Measurements from ENCODE around the gene LRP2. TPM values are rescaled to one million over a fixed set of nuclear protein-coding genes. Genes with fewer than 3 reads are reported as not detected.
"Not testable (repeated sequence)": the region's sequence is repeated elsewhere in the genome, so short reads cannot be mapped to it uniquely, and the experiment has no call there.

LRP2 gene
- total RNA-seq, 2 donors from 2014 or later: 0.05 TPM; not detected in 1

DNA sequence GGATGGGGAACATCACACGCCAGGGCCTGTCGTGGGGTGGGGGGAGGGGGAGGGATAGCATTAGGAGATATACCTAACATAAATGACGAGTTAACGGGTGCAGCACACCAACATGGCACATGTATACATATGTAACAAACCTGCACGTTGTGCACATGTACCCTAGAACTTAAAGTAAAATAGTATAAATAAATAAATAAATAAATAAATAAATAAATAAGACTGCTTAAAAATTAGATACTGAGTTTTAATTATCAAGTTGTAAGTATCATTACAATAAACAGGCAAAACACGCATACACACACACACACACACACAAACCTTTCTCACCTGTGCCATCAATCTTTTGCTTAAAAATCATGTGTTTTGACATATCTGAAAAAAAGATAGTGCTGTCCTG lies 91.8 kb downstream of the LRP2 start:
- not testable (repeated sequence) for ATAC-seq; DNase-seq (ENCODE audit: low spot score); H3K4me1 Mint-ChIP-seq (ENCODE audit: low read depth in 2 of 2); H3K27ac Mint-ChIP-seq; H3K36me3 Mint-ChIP-seq; H3K4me3 Mint-ChIP-seq; H3K9me3 Mint-ChIP-seq
- peaks cover 11 to 22% of the 10 kb centered on the region in 2 donors for H3K27me3 Mint-ChIP-seq

DNA sequence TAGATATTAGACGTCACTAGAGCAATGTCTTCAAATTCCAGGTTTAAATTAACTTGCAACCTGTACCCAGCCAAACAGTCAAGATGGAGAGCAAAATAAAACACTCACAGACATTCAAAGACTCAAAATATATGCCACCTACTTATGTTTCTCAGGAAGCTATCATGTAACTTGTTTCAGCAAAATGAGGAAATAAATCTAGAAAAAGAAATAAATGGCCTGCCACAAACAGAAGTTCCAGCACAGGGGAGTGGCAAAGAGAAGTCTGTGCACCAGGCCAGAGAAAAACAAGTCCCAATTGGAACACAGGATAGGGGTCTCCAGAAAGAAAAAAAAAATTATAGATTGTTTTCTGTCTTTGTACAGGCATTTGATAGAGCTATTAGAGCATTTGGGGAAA lies 96.7 kb downstream of the LRP2 start:
- Mint-ChIP-seq H3K27ac (no peak overlapping the region), H3K4me3 (no peak overlapping the region), H3K4me1 (ENCODE audit: low read depth in 2 of 2) (no peaks in the 10 kb centered on the region), H3K27me3 (peaks cover 7 to 13% of the 10 kb centered on the region in 2 donors), H3K36me3 (no peaks in the 10 kb centered on the region), H3K9me3 (peaks cover 4% of the 10 kb centered on the region)
- DNase-seq (ENCODE audit: low spot score) (no peak), ATAC-seq (no peak)

DNA sequence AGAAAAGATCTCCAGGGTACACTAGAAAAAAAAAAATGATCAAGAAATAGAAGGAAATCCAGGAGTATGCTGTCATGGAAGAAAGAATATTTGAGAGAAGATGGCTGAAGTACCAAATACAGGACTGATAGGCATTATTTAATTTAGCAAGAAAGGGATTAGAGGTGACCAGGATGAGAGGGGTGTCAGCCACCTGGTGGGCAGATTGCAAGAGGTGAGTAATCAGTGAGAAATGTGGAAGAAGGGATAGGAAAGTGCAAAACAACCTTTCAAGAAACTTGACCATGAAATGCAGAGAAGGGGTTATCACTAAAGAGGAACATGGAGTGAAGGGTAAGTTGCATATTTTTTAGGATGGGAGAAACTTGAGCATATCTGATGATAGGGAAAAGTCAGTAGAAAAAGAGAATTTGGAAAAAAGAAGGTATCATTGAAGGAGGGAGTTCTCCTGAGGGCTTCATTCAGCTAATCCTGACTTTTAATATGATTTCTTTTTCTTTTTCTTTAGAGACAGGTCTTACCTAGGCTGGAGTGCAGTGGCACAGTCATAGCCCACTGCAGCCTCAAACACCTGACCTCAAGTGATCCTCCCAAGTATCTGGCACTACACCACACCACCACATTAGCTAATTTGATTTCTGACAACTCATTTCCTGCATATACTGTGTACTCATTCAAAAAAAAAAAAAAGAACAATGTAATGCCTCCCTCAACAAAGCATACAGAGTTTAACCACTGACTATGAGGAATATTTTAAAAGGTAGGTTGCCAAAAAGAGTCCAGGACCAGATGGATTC lies 101.3 kb downstream of the LRP2 start:
- ATAC-seq (no peak), DNase-seq (ENCODE audit: low spot score) (no peak)
- H3K4me1 Mint-ChIP-seq (ENCODE audit: low read depth in 2 of 2): no peaks in the 10 kb centered on the region
- no peaks in the 10 kb centered on the region for H3K36me3 Mint-ChIP-seq
- H3K27me3 Mint-ChIP-seq: peaks cover 11 to 16% of the 10 kb centered on the region in 2 donors
- H3K4me3 Mint-ChIP-seq: no peak overlapping the region
- peaks cover 4% of the 10 kb centered on the region for H3K9me3 Mint-ChIP-seq
- no peak overlapping the region for H3K27ac Mint-ChIP-seq

DNA sequence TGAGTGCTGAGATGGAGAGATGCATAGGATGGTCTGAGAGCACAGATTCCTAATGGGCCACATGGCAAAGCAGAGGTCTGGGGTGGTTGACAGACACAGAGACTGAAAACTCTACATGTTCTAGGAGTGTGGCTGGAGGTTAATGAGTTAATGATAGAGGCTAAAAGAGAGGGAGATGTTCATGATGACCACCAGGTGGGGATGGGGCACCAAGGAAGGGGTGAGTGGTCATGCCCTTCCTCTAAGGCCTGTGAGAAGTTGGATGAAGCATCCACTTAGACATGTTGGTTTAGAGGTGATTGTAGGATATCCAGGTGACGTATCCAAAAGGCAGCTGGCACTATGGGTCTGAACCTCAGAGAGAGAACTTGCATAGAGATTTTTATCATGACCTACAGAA lies 102.1 kb downstream of the LRP2 start:
- peaks cover 4% of the 10 kb centered on the region for H3K9me3 Mint-ChIP-seq
- ATAC-seq: no peak
- peaks cover 11 to 16% of the 10 kb centered on the region in 2 donors for H3K27me3 Mint-ChIP-seq
- no peak for DNase-seq (ENCODE audit: low spot score)
- H3K4me1 Mint-ChIP-seq (ENCODE audit: low read depth in 2 of 2): no peaks in the 10 kb centered on the region
- H3K27ac Mint-ChIP-seq: no peak overlapping the region
- H3K4me3 Mint-ChIP-seq: no peak overlapping the region
- no peaks in the 10 kb centered on the region for H3K36me3 Mint-ChIP-seq

DNA sequence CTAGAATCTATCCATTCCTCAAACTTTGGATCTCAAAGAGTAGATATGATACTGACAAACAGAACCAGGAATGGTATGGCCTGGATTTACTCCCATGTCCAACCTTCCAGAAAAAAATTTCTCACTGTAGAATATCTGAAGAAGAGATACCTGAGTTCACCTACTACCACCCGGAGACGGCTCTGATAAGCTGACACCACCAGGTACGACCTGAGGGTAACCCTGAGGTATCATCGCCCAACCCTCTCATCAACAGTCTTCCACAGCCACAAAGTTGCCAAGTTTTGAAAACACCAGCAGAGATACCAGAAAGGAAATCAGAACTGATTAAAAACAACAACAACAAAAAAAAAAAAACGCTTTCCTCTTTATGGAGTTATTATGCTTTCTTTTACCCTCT lies 102.9 kb downstream of the LRP2 start:
- Mint-ChIP-seq H3K27me3 (peaks cover 11 to 16% of the 10 kb centered on the region in 2 donors), H3K4me3 (no peak overlapping the region), H3K36me3 (no peaks in the 10 kb centered on the region), H3K4me1 (ENCODE audit: low read depth in 2 of 2) (no peaks in the 10 kb centered on the region), H3K9me3 (peaks cover 4% of the 10 kb centered on the region), H3K27ac (no peak overlapping the region)
- ATAC-seq (no peak), DNase-seq (ENCODE audit: low spot score) (no peak)

DNA sequence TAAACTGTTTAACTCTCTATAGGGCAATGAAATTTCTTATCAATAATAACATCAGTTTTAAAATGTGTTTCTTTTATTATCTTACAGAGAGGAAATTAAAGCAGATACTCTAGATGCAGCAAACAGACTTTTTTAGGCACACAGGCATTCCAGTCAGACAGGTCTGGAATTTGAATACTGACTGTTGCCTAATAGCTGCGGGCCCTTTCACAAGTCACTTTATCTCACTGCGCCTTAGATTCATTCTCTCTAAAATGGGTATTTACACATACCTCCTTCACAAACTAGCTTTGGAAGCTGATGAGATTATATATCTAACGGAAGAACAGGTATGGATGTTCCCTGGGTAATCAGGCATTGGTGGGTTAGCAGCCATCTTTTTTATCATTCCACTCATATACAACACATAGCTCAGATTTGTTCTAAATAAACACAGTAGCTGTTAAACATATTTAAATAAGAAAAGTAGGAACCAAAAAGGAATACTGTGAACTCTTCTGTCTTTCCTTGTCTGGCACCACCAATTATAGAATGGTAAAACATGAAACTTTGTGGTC lies 104.2 kb downstream of the LRP2 start:
- Mint-ChIP-seq H3K4me1 (ENCODE audit: low read depth in 2 of 2) (no peaks in the 10 kb centered on the region), H3K27ac (no peak overlapping the region), H3K9me3 (peaks cover 4% of the 10 kb centered on the region), H3K4me3 (no peak overlapping the region), H3K27me3 (peaks cover 11 to 16% of the 10 kb centered on the region in 2 donors), H3K36me3 (no peaks in the 10 kb centered on the region)
- DNase-seq (ENCODE audit: low spot score) (no peak), ATAC-seq (no peak)

DNA sequence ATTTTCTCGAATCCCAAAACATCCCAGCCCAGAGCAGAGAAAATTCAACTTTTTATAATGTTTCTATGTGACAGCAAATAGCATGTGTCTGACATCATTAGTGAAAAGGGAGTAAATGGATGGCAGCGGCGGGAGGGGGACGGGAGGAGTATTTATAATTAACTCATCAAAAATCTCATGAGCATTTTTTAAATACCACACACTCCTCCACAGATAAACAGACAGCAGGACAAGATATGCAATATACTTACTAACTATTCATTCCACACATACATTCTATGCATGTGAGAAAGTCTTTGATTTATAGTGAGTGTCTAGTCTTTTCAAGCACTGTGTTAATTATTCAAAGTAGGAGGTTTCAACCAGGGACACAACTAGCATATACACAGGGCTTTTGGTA lies 107.6 kb downstream of the LRP2 start:
- no peak overlapping the region for H3K4me3 Mint-ChIP-seq
- H3K27ac Mint-ChIP-seq: no peak overlapping the region
- no peak for DNase-seq (ENCODE audit: low spot score)
- ATAC-seq: no peak
- H3K36me3 Mint-ChIP-seq: no peaks in the 10 kb centered on the region
- H3K4me1 Mint-ChIP-seq (ENCODE audit: low read depth in 2 of 2): no peaks in the 10 kb centered on the region
- H3K27me3 Mint-ChIP-seq: peaks cover 3% of the 10 kb centered on the region in 2 donors
- H3K9me3 Mint-ChIP-seq: no peaks in the 10 kb centered on the region

DNA sequence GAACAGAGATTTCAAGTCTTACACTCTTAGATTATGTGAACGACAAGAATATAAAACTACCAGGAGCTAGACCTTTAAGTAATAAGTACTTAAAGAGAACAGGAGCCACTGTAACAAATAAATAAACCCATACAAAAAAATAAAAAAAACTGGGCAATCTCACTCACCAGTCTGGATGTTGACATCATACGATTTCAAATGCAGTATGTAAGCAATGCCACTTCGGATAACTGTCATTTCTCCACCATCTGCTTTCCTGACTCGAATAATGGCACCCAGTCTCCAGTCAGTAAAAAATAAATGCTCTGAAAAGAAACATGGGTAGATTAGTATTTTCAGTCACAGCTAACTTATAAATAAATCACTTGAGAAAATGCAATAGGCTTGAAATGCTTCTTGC lies 115.1 kb downstream of the LRP2 start:
- no peak for DNase-seq (ENCODE audit: low spot score)
- Mint-ChIP-seq H3K9me3 (no peaks in the 10 kb centered on the region), H3K36me3 (no peaks in the 10 kb centered on the region), H3K4me1 (ENCODE audit: low read depth in 2 of 2) (no peaks in the 10 kb centered on the region), H3K4me3 (no peak overlapping the region), H3K27ac (no peak overlapping the region), H3K27me3 (peaks cover 0 to 7% of the 10 kb centered on the region in 2 donors)
- no peak for ATAC-seq

DNA sequence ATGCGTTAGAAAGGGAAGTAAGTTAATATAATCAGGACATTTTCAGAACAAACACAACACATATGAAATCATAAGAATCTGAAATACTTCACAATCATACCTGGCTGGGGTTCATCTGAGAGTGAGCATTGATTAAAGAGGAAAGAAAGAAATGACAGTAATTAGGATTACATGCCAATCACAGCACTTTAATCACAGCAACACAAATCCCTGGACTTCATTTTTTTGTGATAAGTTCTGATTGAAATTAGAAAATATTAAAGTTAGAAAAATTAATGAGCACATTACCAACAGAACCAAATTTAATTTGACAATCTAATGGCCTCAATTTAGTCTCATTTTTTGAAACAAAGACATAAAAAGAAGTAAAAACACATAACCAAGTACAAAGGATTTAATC lies 121.9 kb downstream of the LRP2 start:
- Mint-ChIP-seq H3K9me3 (no peaks in the 10 kb centered on the region), H3K36me3 (no peaks in the 10 kb centered on the region), H3K4me3 (no peak overlapping the region), H3K27me3 (peaks cover 3 to 9% of the 10 kb centered on the region in 2 donors), H3K4me1 (ENCODE audit: low read depth in 2 of 2) (no peaks in the 10 kb centered on the region), H3K27ac (no peak overlapping the region)
- DNase-seq (ENCODE audit: low spot score) (no peak), ATAC-seq (no peak)

DNA sequence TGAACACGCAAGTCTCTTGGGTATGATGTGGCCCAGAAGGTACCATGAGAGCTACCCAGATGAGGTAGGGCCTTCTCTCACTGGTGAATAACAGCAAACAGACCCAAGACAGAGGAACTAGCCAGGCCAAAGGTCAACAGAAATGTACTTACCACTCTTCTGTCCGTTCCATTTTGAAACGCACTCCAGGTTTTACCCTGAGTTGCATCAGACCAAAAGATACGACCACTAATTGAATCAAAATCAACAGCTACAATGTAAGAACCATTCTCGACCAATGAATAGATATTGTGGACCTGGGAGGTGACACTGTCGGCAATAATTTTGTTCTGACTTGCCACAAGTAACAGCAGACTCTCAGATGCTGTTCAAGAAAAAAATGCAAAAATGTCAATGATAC lies 124.4 kb downstream of the LRP2 start:
- no peak overlapping the region for H3K27ac Mint-ChIP-seq
- no peaks in the 10 kb centered on the region for H3K4me1 Mint-ChIP-seq (ENCODE audit: low read depth in 2 of 2)
- H3K36me3 Mint-ChIP-seq: no peaks in the 10 kb centered on the region
- no peak overlapping the region for H3K4me3 Mint-ChIP-seq
- H3K9me3 Mint-ChIP-seq: no peaks in the 10 kb centered on the region
- ATAC-seq (no peak), DNase-seq (ENCODE audit: low spot score) (no peak)
- peaks cover 0 to 12% of the 10 kb centered on the region in 2 donors for H3K27me3 Mint-ChIP-seq

DNA sequence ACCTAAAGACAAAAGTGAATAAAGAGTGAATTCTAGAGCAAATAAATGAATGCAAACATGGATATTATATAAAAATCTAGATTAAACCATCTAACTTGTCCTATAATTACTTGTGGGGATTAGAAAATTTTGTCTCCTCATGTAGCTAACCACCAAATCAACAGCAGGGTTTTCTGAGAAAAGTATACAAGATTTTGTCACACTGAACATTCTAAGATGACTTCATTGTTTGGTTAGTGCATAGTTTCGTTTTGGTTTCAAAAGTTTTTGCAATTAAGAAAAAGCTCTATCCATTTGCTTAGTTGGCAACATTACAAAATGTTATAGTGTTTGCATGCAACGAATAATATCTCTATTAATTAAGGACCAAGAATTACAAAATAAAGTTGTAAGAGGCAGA lies 125.0 kb downstream of the LRP2 start:
- Mint-ChIP-seq H3K9me3 (no peaks in the 10 kb centered on the region), H3K27ac (no peak overlapping the region), H3K4me3 (no peak overlapping the region), H3K27me3 (peaks cover 4 to 18% of the 10 kb centered on the region in 2 donors), H3K4me1 (ENCODE audit: low read depth in 2 of 2) (no peaks in the 10 kb centered on the region), H3K36me3 (no peaks in the 10 kb centered on the region)
- DNase-seq (ENCODE audit: low spot score): no peak
- ATAC-seq: no peak

DNA sequence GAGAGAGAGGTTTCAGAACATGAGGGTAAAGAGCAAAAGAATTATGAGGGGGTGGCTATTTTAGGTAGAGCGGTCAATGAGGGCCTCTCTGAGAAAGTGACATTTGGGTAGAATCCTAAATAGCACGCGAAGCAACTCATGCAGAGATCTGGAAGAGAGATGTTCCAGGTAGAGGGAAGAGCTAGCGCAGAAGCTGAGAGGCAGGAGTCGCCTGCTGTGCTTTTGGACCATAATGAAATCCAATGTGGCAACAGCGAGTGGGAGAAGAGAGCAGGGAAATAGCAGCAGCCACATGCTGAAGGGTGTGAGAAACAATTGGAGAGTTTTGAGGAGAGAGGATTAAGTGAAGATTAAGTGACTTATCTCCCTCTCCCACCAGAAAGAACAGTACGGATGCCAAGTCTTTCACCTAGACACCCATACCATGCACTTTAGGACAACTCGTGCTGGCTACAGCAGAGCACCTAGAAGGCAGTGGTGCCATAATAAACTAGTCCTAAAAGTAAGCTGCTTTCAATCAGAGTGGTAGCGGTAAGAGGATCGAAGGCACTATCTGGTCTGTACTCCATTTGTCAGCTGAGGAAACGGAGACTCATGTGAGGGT lies 129.7 kb downstream of the LRP2 start:
- H3K4me3 Mint-ChIP-seq: no peak overlapping the region
- ATAC-seq (peak in 1 of 2 donors; percentile 24), DNase-seq (ENCODE audit: low spot score) (no peak)
- no peak overlapping the region for H3K27ac Mint-ChIP-seq
- no peaks in the 10 kb centered on the region for H3K4me1 Mint-ChIP-seq (ENCODE audit: low read depth in 2 of 2)
- peaks cover 4 to 24% of the 10 kb centered on the region in 2 donors for H3K27me3 Mint-ChIP-seq
- no peaks in the 10 kb centered on the region for H3K9me3 Mint-ChIP-seq
- H3K36me3 Mint-ChIP-seq: no peaks in the 10 kb centered on the region

DNA sequence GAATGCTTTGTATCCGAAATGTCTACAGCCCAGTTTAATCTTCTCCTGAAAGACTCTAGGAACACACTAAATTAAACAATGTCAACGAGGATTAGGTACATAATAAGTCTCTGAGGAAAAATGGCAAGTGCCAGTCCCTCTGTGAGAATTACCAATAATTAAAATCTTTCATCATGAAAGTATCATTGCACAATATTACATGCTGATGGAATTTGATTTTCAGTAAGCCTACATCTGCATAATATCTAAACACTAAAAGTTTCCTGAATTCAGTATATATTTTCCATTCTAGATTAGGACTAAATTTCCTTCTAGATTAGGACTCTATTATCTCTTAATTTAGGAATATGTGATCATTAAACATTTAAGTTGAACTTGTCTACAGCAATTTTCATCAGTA lies 132.1 kb downstream of the LRP2 start:
- Mint-ChIP-seq H3K36me3 (no peaks in the 10 kb centered on the region), H3K27me3 (peaks cover 4 to 24% of the 10 kb centered on the region in 2 donors), H3K27ac (no peak overlapping the region), H3K9me3 (no peaks in the 10 kb centered on the region), H3K4me3 (no peak overlapping the region), H3K4me1 (ENCODE audit: low read depth in 2 of 2) (no peaks in the 10 kb centered on the region)
- no peak for ATAC-seq
- DNase-seq (ENCODE audit: low spot score): no peak

DNA sequence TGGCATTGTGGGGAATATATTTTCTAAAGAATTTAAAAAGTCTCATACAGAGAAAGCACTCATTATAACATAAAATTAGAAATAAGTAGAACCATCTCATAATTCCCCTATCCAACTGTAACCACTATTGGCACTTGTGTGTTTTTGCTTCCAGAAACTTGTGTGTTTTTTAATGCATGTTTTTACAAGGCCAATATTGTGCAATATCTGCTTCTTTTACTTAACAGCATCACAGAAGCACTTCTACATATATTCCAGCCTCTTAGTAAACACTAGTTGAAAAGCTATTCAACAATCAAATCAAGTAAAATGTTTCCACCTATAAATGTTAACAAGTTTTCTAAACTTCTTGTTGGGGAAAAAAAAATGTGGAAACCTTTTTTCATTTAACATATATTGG lies 132.7 kb downstream of the LRP2 start:
- no peaks in the 10 kb centered on the region for H3K9me3 Mint-ChIP-seq
- no peak overlapping the region for H3K27ac Mint-ChIP-seq
- no peaks in the 10 kb centered on the region for H3K36me3 Mint-ChIP-seq
- DNase-seq (ENCODE audit: low spot score) (no peak), ATAC-seq (no peak)
- H3K4me1 Mint-ChIP-seq (ENCODE audit: low read depth in 2 of 2): no peaks in the 10 kb centered on the region
- H3K27me3 Mint-ChIP-seq: peaks cover 4 to 24% of the 10 kb centered on the region in 2 donors
- H3K4me3 Mint-ChIP-seq: no peak overlapping the region

Data from natural killer cell treated with Interleukin-12 subunit alpha and Interleukin-12 subunit beta and Interleukin-15 and Interleukin-18, amount 100 ng/mL, for 72 hours (primary cell).